NCI-H748 (cell line): ENCODE measurements around the gene TPH1.

Experiments
- DNase-seq: peaks from one replicate; lab custom pipeline; 2025; ENCODE audit not compliant: unreplicated experiment; lab: John Stamatoyannopoulos, UW

The TPH1 gene

GRCh38 chr11:18046116-18046777 lies at the start of gene TPH1:
Gene TPH1, minus strand, starts transcription at chr11:18046269. Its CDS starts 5,507 bp downstream, at chr11:18040762.
- peak; percentile 78 for DNase-seq

GRCh38 chr11:18093959-18094358 lies 47.9 kb upstream of the TPH1 start:
- no peak for DNase-seq

- no peak for DNase-seq
Observed at GRCh38 chr11:18091731-18092130, 45.7 kb upstream of the TPH1 start.

- no peak for DNase-seq
Observed at GRCh38 chr11:18088966-18089365, 42.9 kb upstream of the TPH1 start.

GRCh38 chr11:18088366-18088765 lies 42.3 kb upstream of the TPH1 start:
- DNase-seq = no peak

- peak; percentile 6 for DNase-seq
Observed at GRCh38 chr11:18081551-18081950, 35.5 kb upstream of the TPH1 start.

GRCh38 chr11:18080451-18080850 lies 34.4 kb upstream of the TPH1 start:
- no peak for DNase-seq

- DNase-seq = no peak
Observed at GRCh38 chr11:18078909-18079308, 32.8 kb upstream of the TPH1 start.

- DNase-seq = no peak
Observed at GRCh38 chr11:18075444-18075843, 29.4 kb upstream of the TPH1 start.

- peak; percentile 90 for DNase-seq
Observed at GRCh38 chr11:18071098-18071705, 25.1 kb upstream of the TPH1 start.

GRCh38 chr11:18067372-18067771 lies 21.3 kb upstream of the TPH1 start:
- DNase-seq = no peak

- DNase-seq = no peak
Observed at GRCh38 chr11:18066626-18067025, 20.6 kb upstream of the TPH1 start.

GRCh38 chr11:18065572-18065971 lies 19.5 kb upstream of the TPH1 start:
- peak; percentile 92 for DNase-seq

GRCh38 chr11:18064450-18065054 lies 18.5 kb upstream of the TPH1 start:
- peak; percentile 72 for DNase-seq

GRCh38 chr11:18063862-18064434 lies 17.9 kb upstream of the TPH1 start:
- peak; percentile 87 for DNase-seq

- DNase-seq = peak; percentile 87
Observed at GRCh38 chr11:18063125-18063524, 17.1 kb upstream of the TPH1 start.

- no peak for DNase-seq
Observed at GRCh38 chr11:18061351-18061750, 15.3 kb upstream of the TPH1 start.

- DNase-seq = peak; percentile 60
Observed at GRCh38 chr11:18056561-18057181, 10.6 kb upstream of the TPH1 start.

GRCh38 chr11:18054511-18055103 lies 8.5 kb upstream of the TPH1 start:
- DNase-seq = no peak

- DNase-seq = no peak
Observed at GRCh38 chr11:18050848-18051247, 4.8 kb upstream of the TPH1 start.

GRCh38 chr11:18036456-18036855 lies 9.6 kb downstream of the TPH1 start:
- DNase-seq = no peak
